GM12878 (cell line): ENCODE measurements around the gene CTBS. TPM values are rescaled to one million over a fixed set of nuclear protein-coding genes. Genes with fewer than 3 reads are reported as not detected.
A peak's percentile ranks its signal among the peaks of the same experiment; 100 is the strongest.

Source experiments
- ATAC-seq: fragments of 200-7000 bp; cut with Tn5 transposase; 3 replicates; pipeline ENCODE4 v1.9.1; 2020; ENCODE audit warnings: mild to moderate bottlenecking, moderate library complexity
- BruUV-seq: library from RNA; stranded (reverse); fragments of 400-500 nt; replicated peaks from 2 replicates; lab custom pipeline; 2021; lab: Mats Ljungman, UMichigan
- CTCF ChIA-PET: fragments of 300-600 bp; sonication (Branson Sonifier 250); formaldehyde crosslinking; extraction: SDS; loops from one replicate; lab custom pipeline; 2021; ENCODE audit warnings: inconsistent platforms; lab: Yijun Ruan, JAX
- POLR2A ChIA-PET: fragments of 350-600 bp; formaldehyde crosslinking; extraction: SDS; loops from one replicate; lab custom pipeline; 2021; ENCODE audit warnings: inconsistent platforms; lab: Charles Lee
- RAD21 ChIA-PET: fragments of 300-600 bp; sonication (Branson Sonifier 250); formaldehyde crosslinking; loops from one replicate; lab custom pipeline; 2023; ENCODE audit warnings: antibody characterized with exemption; ENCODE audit not compliant: unreplicated experiment; lab: Charles Lee
- SMC1A ChIA-PET: fragments of 300-600 bp; sonication (Branson Sonifier 250); formaldehyde crosslinking; loops from one replicate; lab custom pipeline; 2023; ENCODE audit not compliant: unreplicated experiment, uncharacterized antibody; lab: Charles Lee
- DNase-seq: peaks from one replicate; pipeline ENCODE4 v3.0.0-alpha.2; 2011; ENCODE audit warnings: low read depth, low spot score
- FAIRE-seq: peaks from 3 replicates; lab custom pipeline; 2011; peaks lifted over from hg19 to GRCh38; lab: Jason Lieb, UNC
- H2AFZ ChIP-seq: 2 replicates; pipeline ENCODE4 v1.6.0; 2011; ENCODE audit warnings: low read depth, low read length, control low read depth; ENCODE audit not compliant: control insufficient read depth
- H3K27ac ChIP-seq: 2 replicates; pipeline ENCODE4 v1.5.1; 2011; ENCODE audit warnings: control low read depth; ENCODE audit not compliant: control insufficient read depth, insufficient read depth
- H3K27me3 ChIP-seq, 2 experiments: replicated peaks in 1 of 2; 2 replicates each; pipeline versions ENCODE4 v1.6.0 to v1.6.1; 2011; ENCODE audit warnings: low read length in 1 of 2; ENCODE audit not compliant: control insufficient read depth in 2 of 2, insufficient read depth in 2 of 2
- H3K36me3 ChIP-seq, 2 experiments: 2 replicates each; pipeline ENCODE4 v1.5.1; 2011; ENCODE audit warnings: low read length in 1 of 2; ENCODE audit not compliant: control insufficient read depth in 2 of 2, insufficient read depth in 2 of 2
- H3K4me1 ChIP-seq: 2 replicates; pipeline ENCODE4 v1.6.1; 2011; ENCODE audit warnings: mild to moderate bottlenecking, low read length, moderate library complexity, mixed read lengths; ENCODE audit not compliant: control insufficient read depth, insufficient read depth
- H3K4me2 ChIP-seq: 2 replicates; pipeline ENCODE4 v1.6.0; 2011; ENCODE audit warnings: control low read depth; ENCODE audit not compliant: control insufficient read depth, insufficient read depth
- H3K4me3 ChIP-seq: fragments of 200-600 bp; sonication (generic); 2 replicates; pipeline ENCODE4 v1.5.1; 2016
- H3K79me2 ChIP-seq: 2 replicates; pipeline ENCODE4 v1.6.0; 2011; ENCODE audit warnings: low read length; ENCODE audit not compliant: control insufficient read depth, insufficient read depth
- H3K9ac ChIP-seq: 2 replicates; pipeline ENCODE4 v1.8.0; 2011; ENCODE audit warnings: low read length, control low read depth, mixed read lengths; ENCODE audit not compliant: control insufficient read depth, insufficient read depth
- H3K9me3 ChIP-seq: replicated peaks from 3 replicates; pipeline ENCODE4 v1.5.1; 2011; ENCODE audit warnings: mild to moderate bottlenecking, low read length; ENCODE audit not compliant: control insufficient read depth, insufficient read depth
- H4K20me1 ChIP-seq: 2 replicates; pipeline ENCODE4 v1.6.0; 2011; ENCODE audit not compliant: control insufficient read depth, insufficient read depth
- EED ChIP-seq: sonication (generic); IDR thresholded peaks from 2 replicates; pipeline ENCODE4 v1.6.1; 2016; ENCODE audit warnings: antibody characterized with exemption, low read depth
- MEF2B ChIP-seq: fragments of 450-650 bp; IDR thresholded peaks from 2 replicates; pipeline ENCODE4 v1.6.1; 2018; ENCODE audit warnings: mild to moderate bottlenecking, moderate library complexity; ENCODE audit not compliant: partially characterized antibody, poor library complexity, severe bottlenecking
- NR2F1 ChIP-seq: fragments of 450-650 bp; conservative IDR thresholded peaks from 2 replicates; pipeline ENCODE4 v1.6.1; 2017; ENCODE audit warnings: mild to moderate bottlenecking
- ZBTB33 ChIP-seq: fragments of 450-650 bp; IDR thresholded peaks from 2 replicates; pipeline ENCODE4 v1.6.1; 2017; ENCODE audit warnings: mild to moderate bottlenecking
- ZNF384 ChIP-seq: IDR thresholded peaks from 2 replicates; pipeline ENCODE4 v1.6.1; 2012; ENCODE audit warnings: low read depth, mild to moderate bottlenecking, low read length, improper control_type of control experiment, borderline replicate concordance
- WGBS: methylation state at CpG from one replicate; pipeline ENCODE4 v1.1.6; 2016; ENCODE audit warnings: low lambda C conversion rate; ENCODE audit not compliant: insufficient replicate concordance, insufficient coverage; ENCODE audit errors: missing lambda C conversion rate; 5-methylcytosine and 5-hydroxymethylcytosine counted together
- in situ Hi-C: fragments of 300-500 bp; cut with MboI; formaldehyde crosslinking; loops from 9 replicates; pipeline ENCODE4 v1.14.3; 2018; ENCODE audit warnings: mixed read lengths
- intact Hi-C: fragments of 100-400 bp; cut with micrococcal nuclease; formaldehyde crosslinking; loops from one replicate; pipeline ENCODE4 v1.14.2; 2022; ENCODE audit not compliant: unreplicated experiment
- polyA plus RNA-seq, 11 experiments: library from polyadenylated mRNA; depleted of rRNA in 4 of 11; unstranded in 6 of 11; stranded (reverse) in 5 of 11; fragments of >200 nt; fragmentation: Nextera tagmentation in 4 of 11; fragmentation: Illumina TruSeq in 1 of 11; extraction: Ambion mirVana in 4 of 11; extraction: Trizol in 1 of 11; gene quantifications; 1 replicate in 1 of 11; 2 replicates in 10 of 11; pipeline versions ENCODE4 v1.2.1 to v1.2.3, GENCODE V29; 2011 to 2016; ENCODE audit warnings: inconsistent platforms in 2 of 11, missing spikeins in 2 of 11, low read depth in 1 of 11
- total RNA-seq, 4 experiments: library from RNA; depleted of rRNA in 3 of 4; stranded (reverse); fragments of >200 nt in 3 of 4; fragmentation: Illumina TruSeq in 1 of 4; extraction: Trizol in 1 of 4; gene quantifications; 2 replicates each; pipeline versions ENCODE4 v1.2.1 to v1.2.3, GENCODE V29; 2013 to 2021

CTBS gene
- total and polyA plus RNA-seq, 10 of the 15 experiments (the other 5 are each of a cell fraction or from before 2014, with no cell fraction given) = 4.3 to 21.2 (median 12.3) TPM

GRCh38 chr1:84540759-84541158 is 33.5 kb downstream of the CTBS start:
- ChIA-PET SMC1A (interaction anchor here (0.9 to 1.6 kb wide), 5 partner anchors 10 to 106 kb away, joined by 3 to 6 read pairs (median 4); no protein-coding TSS in a partner anchor), CTCF (interaction anchor here (0.8 to 1.5 kb wide), 8 partner anchors 10 to 242 kb away, joined by 3 to 8 read pairs (median 3); no protein-coding TSS in a partner anchor)
- Histone ChIP-seq H3K79me2 (no peaks in the 10 kb centered on the region), H3K36me3 (peaks cover 0 to 5% of the 10 kb centered on the region in 2 experiments; a peak in 2 of 4 replicates), H3K27ac (no peak overlapping the region), H3K9ac (no peak overlapping the region), H3K9me3 (no peaks in the 10 kb centered on the region), H3K4me3 (no peak overlapping the region), H2AFZ (no peak overlapping the region), H4K20me1 (no peaks in the 10 kb centered on the region), H3K4me2 (no peak overlapping the region)
- in situ Hi-C loops = loop anchor here (5.0 kb wide), 1 partner anchor 98 kb away; no protein-coding TSS in a partner anchor
- 0% methylated on average over 1 of the region's 1 CpG for WGBS
- TF ChIP-seq NR2F1 = no peak
- TF ChIP-seq MEF2B = no peak
- no peak for TF ChIP-seq EED
- TF ChIP-seq ZBTB33 = no peak
- TF ChIP-seq ZNF384 = no peak
- TF ChIP-seq, all 136 proteins: peak for 0
- DNase-seq (no peak), FAIRE-seq (no peak), ATAC-seq (no peak)
- H3K4me1 ChIP-seq = no peaks in the 10 kb centered on the region
- ChIA-PET RAD21 (no interaction called here), POLR2A (interaction anchor here (1.0 kb wide), 1 partner anchor 35 kb away, joined by 3 read pairs; the partner anchor contains the start of gene SPATA1)
- intact Hi-C loops = loop anchor here (2.0 kb wide), 1 partner anchor 98 kb away; no protein-coding TSS in a partner anchor
- H3K27me3 ChIP-seq = no peaks in the 10 kb centered on the region
- BruUV-seq = TSS peak; percentile 32
